Forelimb muscle (tissue), 1 donor: ENCODE measurements around the gene RAB6B. TPM values are rescaled to one million over a fixed set of nuclear protein-coding genes. Genes with fewer than 3 reads are reported as not detected.

ENCODE experiments used
- DNase-seq: peaks from one replicate; pipeline ENCODE4 v3.0.0-alpha.2; 2013; ENCODE audit warnings: low read depth
- polyA plus RNA-seq: library from polyadenylated mRNA; unstranded; fragments of 120-200 nt; gene quantifications from one replicate; pipeline ENCODE4 v1.2.1, GENCODE V29; 2013; ENCODE audit not compliant: insufficient read length

Gene RAB6B
- polyA plus RNA-seq, 1 donor, result 10.7 TPM

DNA sequence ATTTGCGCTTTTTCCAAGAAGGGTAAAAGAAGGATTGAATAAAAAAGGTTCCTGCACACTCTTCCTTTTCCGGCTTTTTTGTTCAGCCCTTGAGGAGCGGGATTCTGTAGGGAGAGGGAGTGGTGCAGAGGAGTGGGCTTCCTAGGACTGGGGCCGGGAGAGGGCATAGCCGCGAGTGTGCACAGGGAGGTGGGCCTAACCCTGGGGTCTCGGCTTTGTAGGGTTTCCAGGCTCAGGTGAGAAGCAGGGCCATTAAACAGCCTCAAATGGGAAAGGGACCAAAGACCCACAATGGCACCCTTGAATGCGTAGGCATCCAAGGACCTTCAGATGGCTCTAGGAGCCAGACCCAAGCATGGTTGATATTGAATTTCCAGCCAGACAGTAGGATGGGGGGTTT, 35.4 kb upstream of the RAB6B start:
- DNase-seq, result no peak

DNA sequence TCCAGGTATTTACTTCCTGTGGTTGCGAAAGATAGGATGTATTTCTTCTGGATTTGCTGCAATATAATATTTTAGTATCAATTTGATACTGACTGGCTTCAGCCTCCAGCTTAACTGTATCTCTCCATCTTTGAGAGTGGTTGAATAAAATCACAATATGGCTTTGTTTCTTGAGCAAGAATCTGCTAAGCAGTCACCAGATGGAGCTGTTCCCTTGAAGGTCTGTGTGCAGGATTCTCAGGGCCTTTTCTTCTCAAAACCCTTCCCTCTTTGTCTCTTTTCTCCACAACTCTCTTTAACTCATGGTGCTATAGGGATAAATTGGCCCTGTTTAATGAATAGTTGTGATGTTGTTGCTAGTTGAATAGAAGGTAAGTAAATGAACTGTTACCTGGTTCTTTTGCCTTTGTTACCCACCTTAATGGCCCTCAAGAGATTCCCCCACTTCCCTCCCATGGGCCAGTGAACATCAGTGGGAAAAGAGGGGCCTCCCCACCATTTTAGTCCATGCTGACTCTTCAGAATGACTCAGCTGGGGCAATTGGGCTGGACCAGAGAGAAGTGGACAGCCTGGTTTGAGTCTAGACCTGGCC, 34.8 kb upstream of the RAB6B start:
- DNase-seq, result peak; percentile 59

- no peak for DNase-seq
Observed at GRCh38 chr3:133928903-133929607, 33.4 kb upstream of the RAB6B start.

DNA sequence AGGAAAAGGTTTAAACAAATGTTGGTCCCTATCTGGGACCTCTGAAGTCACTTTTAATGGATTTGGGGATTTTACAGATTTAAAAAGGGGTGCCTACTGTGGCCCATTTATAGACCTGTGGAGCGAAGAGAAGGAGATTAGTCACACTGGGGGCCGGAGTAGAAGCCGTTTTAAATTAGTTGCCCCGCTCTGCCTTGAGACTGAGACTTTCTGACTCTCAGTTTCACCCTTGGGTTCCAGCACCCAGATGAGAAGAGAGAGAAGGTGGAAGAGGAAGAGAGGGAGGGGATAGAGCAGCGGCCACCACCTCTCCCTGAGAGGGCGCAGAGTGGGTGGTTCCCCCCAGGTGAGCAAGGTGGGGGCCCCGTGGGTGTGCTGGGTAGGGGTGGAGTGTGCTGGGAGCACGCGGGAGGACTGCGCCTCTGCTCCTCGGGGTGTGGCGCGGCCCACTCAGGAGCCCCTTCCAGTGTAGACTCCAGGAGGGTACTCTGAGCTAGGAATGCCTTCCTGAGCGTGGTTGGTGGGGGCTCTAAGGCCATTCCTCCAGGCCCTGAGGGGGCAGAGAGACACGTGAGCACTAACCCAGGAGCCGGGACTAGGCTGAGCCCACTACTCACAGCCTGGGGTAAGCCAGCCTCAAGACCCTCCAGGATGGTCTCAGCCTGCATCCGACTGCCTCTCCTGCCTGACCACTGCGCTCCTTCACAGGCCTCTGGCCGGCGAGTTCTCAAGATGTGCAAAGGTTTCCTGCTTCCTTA, 32.6 kb upstream of the RAB6B start:
- no peak for DNase-seq

DNA sequence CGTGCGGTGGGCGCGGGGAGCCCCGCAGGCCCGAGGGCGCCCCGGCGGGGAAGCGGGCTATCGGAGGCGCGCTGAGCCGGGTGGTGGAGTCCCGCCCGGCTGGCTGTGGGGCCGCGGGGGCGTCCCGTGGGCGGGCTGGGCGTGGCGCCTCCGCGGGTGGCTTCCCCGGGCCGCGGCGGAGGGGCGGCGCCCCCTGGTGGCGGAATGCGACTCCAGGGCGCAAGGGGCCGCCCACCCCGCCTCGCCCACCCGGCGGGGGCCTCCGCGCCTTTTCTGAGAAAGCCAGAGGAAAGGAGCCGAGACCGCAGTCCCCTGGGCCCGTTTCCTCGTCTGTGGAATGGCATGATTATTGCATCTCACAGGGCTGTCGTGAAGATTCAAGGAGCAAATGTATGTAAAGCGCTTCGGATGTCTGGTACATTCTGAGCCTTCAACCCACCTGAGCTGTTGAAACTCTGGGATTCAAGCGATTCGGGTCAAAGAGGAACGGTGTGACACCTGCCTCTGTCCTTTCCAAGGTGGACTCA, 31.9 kb upstream of the RAB6B start:
- no peak for DNase-seq

- no peak for DNase-seq
Observed at GRCh38 chr3:133926736-133927539, 31.3 kb upstream of the RAB6B start.

DNA sequence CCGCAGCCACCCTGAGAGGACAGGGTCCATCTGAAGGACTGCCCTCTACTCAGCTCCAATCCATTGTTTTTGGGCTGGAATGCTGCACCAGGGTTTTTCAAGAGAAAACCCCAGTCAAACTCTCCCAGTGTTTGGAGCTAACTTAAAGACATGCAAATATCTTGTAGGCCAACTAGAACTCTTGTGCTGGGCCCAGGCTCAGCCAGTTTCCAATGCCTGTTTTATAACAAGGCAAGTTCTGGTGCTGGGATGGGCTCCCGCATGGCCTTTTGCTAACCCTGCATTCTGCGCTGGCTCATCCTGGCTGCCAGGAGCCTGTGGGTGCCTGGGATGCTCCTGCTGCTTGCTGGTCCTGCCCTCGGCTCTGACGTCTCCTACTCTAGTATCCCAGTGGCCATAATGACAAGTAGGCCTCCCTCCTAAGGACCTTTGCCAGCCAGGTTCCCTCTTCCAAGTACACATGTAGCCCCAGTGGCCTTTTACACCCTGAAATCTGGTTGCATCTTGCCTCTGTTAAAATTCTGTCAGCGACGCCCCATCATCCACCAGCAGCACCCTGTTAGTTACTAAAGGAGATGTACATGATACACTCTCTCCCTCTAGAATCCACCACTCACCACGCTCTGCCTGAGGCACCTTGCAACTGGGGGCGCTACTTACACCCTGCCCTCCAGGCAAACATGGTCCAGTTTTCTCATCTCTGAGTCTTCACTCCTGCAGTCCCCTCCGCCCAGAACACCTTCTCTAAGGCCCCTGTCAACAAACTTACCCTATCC, 30.5 kb upstream of the RAB6B start:
- no peak for DNase-seq

- no peak for DNase-seq
Observed at GRCh38 chr3:133924041-133924440, 28.4 kb upstream of the RAB6B start.

GRCh38 chr3:133921592-133921991, 25.9 kb upstream of the RAB6B start:
- DNase-seq, result no peak

DNA sequence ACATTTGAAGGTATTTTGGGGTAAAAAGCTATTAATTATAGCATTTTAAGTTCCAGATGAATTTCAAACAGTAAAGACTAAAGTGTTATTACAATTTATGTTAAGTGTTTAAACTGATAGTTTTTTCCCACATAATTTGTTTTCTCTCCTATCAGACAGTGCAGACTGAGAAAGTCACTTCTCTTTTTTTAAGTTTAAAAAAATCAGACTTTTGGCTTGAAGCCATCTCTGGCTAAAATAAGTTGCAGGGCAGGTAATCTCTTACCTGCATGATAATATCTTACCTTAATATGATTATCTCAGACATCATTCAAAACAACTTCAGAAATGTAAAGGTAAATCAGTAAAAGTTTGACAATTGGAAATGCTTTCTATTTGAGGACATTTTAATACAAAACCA, 21.5 kb upstream of the RAB6B start:
- no peak for DNase-seq

DNA sequence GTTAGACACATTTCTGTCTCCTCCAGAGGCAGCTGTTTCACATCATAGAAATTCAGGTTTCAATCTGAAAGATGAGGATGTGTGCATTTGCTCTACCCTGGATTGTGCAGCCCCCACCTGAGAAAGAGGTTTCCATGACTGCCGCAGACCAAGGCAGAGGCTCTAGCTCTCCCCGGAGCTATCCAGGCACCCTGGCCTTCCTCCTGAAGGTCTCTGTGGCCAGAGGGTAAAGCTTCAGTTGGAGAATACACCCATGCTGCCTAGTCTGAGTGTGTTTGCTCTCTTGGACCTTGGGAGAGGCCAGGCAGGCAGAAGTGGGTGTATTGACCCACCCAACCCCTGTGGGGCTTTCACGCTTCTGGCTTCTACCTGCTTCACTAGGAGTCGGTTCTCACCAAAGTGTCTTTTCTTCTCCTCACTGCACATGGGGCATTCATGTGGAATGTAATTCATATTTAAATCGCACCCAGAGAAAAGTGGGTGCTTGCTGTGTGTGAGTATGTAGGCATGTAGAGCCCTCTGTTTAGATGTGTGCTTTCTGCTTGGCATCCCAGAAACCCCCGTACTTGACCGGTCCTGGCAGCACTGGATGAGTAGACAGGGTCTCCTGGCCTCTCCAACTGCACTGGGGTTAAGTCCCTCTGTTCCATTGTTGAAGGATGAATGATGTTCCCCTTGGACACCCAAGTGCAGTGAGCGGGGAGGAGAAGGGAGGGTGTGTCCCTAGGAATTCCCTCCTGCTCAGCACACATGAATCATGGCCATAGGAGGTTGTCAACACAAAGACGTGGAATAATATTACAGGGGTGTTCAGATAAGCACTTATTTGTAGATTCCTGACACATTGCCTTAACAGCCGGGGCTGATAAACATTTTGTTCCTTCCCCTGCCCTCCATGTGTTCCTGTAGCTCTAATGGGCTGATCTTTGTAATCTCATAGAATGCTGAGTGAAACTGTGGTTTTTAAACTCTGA, 20.3 kb upstream of the RAB6B start:
- no peak for DNase-seq

DNA sequence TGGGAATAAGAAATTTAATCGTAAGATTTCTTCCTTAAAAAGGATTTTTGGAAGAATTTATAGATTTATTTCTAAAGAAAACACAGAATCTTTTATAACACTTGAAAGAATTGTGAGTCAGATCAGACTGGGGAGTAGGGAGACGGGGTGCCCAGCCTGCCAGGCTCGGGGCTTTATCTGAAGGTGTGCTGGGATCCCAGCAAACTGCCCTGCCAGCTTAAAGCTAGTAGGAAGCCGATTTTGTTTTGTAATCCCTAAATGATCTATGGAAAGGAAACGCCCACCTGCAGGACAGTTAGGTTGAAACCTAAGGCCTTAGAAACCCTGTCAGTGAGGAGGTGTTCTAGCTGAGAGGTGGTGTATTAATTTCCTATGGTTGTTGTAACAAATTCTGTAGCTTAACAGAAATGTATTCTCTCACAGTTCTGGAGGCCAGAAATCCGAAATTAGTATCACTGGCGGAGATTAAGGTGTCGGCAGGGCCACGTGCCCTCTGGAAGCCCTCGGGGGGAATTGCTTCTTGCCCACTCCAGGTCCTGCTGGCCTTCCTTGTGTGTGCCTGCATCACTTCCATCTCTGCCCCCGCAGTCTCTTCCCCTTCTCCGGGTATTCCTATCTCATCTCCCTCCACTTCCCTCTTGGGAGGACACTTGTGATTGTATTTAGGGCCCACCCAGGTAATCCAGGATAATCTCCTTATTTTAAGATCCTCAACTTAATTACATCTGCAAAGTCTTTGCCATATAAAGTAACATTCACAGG, 19.3 kb upstream of the RAB6B start:
- DNase-seq, result no peak

GRCh38 chr3:133910422-133910821, 14.7 kb upstream of the RAB6B start:
- DNase-seq, result no peak

- no peak for DNase-seq
Observed at GRCh38 chr3:133905376-133905775, 9.7 kb upstream of the RAB6B start.

DNA sequence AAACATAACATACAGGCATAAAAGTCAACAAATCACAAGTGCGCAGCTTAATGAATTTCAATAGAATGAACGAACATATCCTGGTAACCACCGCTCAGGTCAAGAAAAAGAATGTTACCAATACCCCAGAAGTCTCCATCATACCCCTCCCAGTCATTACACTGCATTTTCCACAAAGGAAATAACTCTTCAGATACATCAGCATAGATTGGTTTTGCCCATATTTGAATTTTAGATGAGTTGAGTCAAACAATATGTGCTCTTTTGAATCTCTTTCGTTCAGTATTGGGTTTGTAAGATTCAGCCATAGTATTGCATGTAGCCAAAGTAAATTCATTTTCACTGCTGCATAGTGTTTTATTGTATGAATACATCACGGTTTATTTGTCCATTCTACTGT, 6.2 kb upstream of the RAB6B start:
- no peak for DNase-seq

DNA sequence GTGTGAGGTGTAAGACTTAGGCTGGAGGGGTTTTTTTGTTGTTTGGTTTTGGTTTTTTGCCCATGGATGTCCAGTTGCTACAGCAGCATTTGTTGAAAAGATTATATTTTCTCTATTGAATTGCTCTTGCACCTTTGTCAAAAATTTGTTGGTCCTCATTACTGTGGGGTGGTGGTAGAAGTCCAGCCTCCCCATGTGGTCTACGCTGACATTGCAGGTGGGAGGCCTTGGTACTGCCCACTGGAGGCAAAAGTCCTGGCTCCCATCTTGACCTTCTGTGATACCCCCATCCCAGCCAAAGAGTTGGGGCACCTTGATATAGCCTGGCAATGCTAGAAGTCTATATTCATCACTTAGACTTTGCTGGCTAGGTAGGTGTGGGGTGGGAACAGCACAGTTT, 5.4 kb upstream of the RAB6B start:
- DNase-seq, result no peak

DNA sequence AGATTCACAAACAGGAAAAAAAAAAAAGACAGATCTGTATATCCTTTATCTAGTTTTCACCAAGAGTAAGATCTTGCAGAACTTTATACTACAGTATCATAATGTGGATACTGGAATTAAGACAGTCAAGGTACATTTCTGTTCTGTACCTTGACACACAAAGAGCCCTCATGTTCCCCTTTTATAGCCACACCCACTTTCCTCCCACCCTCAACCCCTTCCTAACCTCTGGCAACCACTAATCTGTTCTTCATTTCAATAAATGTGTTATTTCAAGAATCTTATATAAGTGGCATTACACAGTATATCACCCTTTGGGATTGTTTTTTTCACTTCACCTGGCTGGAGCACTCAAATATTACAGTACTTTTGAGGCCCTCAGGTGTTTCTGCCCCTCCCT, 3.6 kb upstream of the RAB6B start:
- DNase-seq, result no peak

DNA sequence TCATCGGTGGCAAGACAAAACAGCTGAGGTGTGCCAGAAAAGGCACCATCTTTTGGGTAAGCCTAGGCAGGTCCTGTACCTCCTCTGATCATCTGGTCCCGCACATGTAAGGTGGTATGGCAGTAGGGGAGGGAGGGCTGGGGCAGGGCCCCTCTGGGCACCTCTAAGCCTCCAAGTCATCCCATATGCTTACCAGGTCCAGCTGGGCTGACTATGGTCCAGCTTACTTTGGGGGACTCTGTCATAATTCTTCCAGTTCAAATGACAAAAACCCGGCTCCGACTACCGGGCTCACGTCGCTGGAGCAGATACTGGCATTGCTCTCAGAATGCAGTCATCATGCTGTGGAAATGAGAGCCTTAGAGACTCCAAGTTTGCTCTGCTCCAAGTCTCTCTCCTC, 1.9 kb upstream of the RAB6B start:
- no peak for DNase-seq
